Liver (tissue), 9 donors: Measurements from ENCODE around the gene SET. TPM values are rescaled to one million over a fixed set of nuclear protein-coding genes. Genes with fewer than 3 reads are reported as not detected.

ENCODE experiments used
- DNase-seq: peaks from one replicate; pipeline ENCODE4 v3.0.0-alpha.2; 2017; ENCODE audit warnings: low spot score
- H3K27ac ChIP-seq, 2 donors: one replicate each; pipeline ENCODE4 v1.7.0; 2013; ENCODE audit warnings: inconsistent platforms in 2 of 2, low read length in 2 of 2, control low read depth in 1 of 2, low read depth in 1 of 2, mild to moderate bottlenecking in 1 of 2
- H3K27me3 ChIP-seq, 4 donors: one replicate each; pipeline versions ENCODE4 v1.6.1 to v1.7.0; 2013; ENCODE audit warnings: low read length in 3 of 4, inconsistent platforms in 1 of 4, mild to moderate bottlenecking in 1 of 4, moderate library complexity in 1 of 4; ENCODE audit not compliant: control insufficient read depth in 4 of 4, insufficient read depth in 4 of 4
- H3K36me3 ChIP-seq, 4 donors: one replicate each; pipeline versions ENCODE4 v1.6.1 to v1.7.0; 2013; ENCODE audit warnings: low read length in 3 of 4, mild to moderate bottlenecking in 3 of 4, low read depth in 1 of 4, moderate library complexity in 1 of 4; ENCODE audit not compliant: control insufficient read depth in 4 of 4, insufficient read depth in 3 of 4
- H3K4me1 ChIP-seq, 4 donors: one replicate each; pipeline versions ENCODE4 v1.6.1 to v1.7.0; 2013; ENCODE audit warnings: low read length in 3 of 4, mild to moderate bottlenecking in 3 of 4, moderate library complexity in 1 of 4; ENCODE audit not compliant: control insufficient read depth in 4 of 4, insufficient read depth in 4 of 4
- H3K4me3 ChIP-seq, 3 donors: one replicate each; pipeline versions ENCODE4 v1.6.1 to v1.7.0; 2013; ENCODE audit warnings: low read length in 3 of 3, control low read depth in 1 of 3, low read depth in 1 of 3, mild to moderate bottlenecking in 1 of 3
- H3K9ac ChIP-seq, 2 donors: one replicate each; pipeline ENCODE4 v1.7.0; 2013; ENCODE audit warnings: low read length in 2 of 2, mild to moderate bottlenecking in 2 of 2, moderate library complexity in 2 of 2, control low read depth in 1 of 2, low read depth in 1 of 2
- H3K9me3 ChIP-seq, 4 donors: one replicate each; pipeline versions ENCODE4 v1.6.1 to v1.7.0; 2013; ENCODE audit warnings: low read length in 3 of 4; ENCODE audit not compliant: control insufficient read depth in 4 of 4
- EGR1 ChIP-seq, 2 donors: IDR thresholded peaks; 2 replicates each; pipeline ENCODE4 v1.6.1; 2016 to 2018; ENCODE audit warnings: antibody characterized with exemption in 2 of 2, low read depth in 2 of 2
- FOXA1 ChIP-seq: IDR thresholded peaks from 2 replicates; pipeline ENCODE4 v1.6.1; 2016; ENCODE audit warnings: antibody characterized with exemption
- GABPA ChIP-seq, 2 donors: IDR thresholded peaks in 1 of 2; conservative IDR thresholded peaks in 1 of 2; 2 replicates each; pipeline ENCODE4 v1.6.1; 2016; ENCODE audit warnings: antibody characterized with exemption in 2 of 2, mild to moderate bottlenecking in 1 of 2, moderate library complexity in 1 of 2
- HNF4A ChIP-seq, 2 donors: conservative IDR thresholded peaks; 2 replicates each; pipeline ENCODE4 v1.6.1; 2016; ENCODE audit warnings: antibody characterized with exemption in 2 of 2, mild to moderate bottlenecking in 2 of 2
- HNF4G ChIP-seq: IDR thresholded peaks from 2 replicates; pipeline ENCODE4 v1.6.1; 2016; ENCODE audit warnings: antibody characterized with exemption
- NR2F2 ChIP-seq: IDR thresholded peaks from 2 replicates; pipeline ENCODE4 v1.6.1; 2016; ENCODE audit warnings: antibody characterized with exemption
- RAD21 ChIP-seq, 2 donors: IDR thresholded peaks; 2 replicates each; pipeline ENCODE4 v1.6.1; 2016; ENCODE audit warnings: antibody characterized with exemption in 2 of 2, mild to moderate bottlenecking in 2 of 2
- RXRA ChIP-seq, 2 donors: IDR thresholded peaks; 2 replicates each; pipeline ENCODE4 v1.6.1; 2017 to 2018; ENCODE audit warnings: antibody characterized with exemption in 2 of 2, mild to moderate bottlenecking in 1 of 2
- SP1 ChIP-seq: IDR thresholded peaks from 2 replicates; pipeline ENCODE4 v1.6.1; 2018; ENCODE audit warnings: antibody characterized with exemption, mild to moderate bottlenecking
- TAF1 ChIP-seq: conservative IDR thresholded peaks from 2 replicates; pipeline ENCODE4 v1.6.1; 2016; ENCODE audit warnings: antibody characterized with exemption, mild to moderate bottlenecking
- YY1 ChIP-seq: IDR thresholded peaks from 2 replicates; pipeline ENCODE4 v1.6.1; 2016; ENCODE audit warnings: antibody characterized with exemption, mild to moderate bottlenecking
- WGBS: extraction: QIAGEN DNeasy Blood & Tissue Kit; methylation state at CpG from one replicate; pipeline ENCODE4 v1.1.7; 2013; 5-methylcytosine and 5-hydroxymethylcytosine counted together
- polyA plus RNA-seq, 2 donors: library from polyadenylated mRNA; stranded (reverse) in 1 of 2; unstranded in 1 of 2; fragments of 200-250 nt in 1 of 2; fragments of >200 nt in 1 of 2; fragmentation: Nextera tagmentation in 1 of 2; extraction: Ambion mirVana in 1 of 2; gene quantifications; one replicate each; pipeline versions ENCODE4 v1.2.1 to v1.2.3, GENCODE V29; 2013 to 2015
- total RNA-seq, 2 donors: library from RNA; depleted of rRNA; stranded (reverse); fragments of >200 nt; gene quantifications; one replicate each; pipeline ENCODE4 v1.2.3, GENCODE V29; 2014
- TF ChIP-seq, protein P1 (sequence below): IDR thresholded peaks from 2 replicates; pipeline ENCODE4 v1.6.1; 2016; ENCODE audit warnings: antibody characterized with exemption
- TF ChIP-seq, protein P2 (sequence below): IDR thresholded peaks from 2 replicates; pipeline ENCODE4 v1.6.1; 2016; ENCODE audit warnings: antibody characterized with exemption
- TF ChIP-seq, protein P3 (sequence below): IDR thresholded peaks from 2 replicates; pipeline ENCODE4 v1.6.1; 2016; ENCODE audit warnings: antibody characterized with exemption
- TF ChIP-seq, protein P4 (sequence below): fragments of 150-350 bp; IDR thresholded peaks from 2 replicates; pipeline ENCODE4 v1.5.1; 2017; ENCODE audit warnings: improper control_type of control experiment, low read depth, low read length; ENCODE audit not compliant: missing input control
- TF ChIP-seq, protein P5 (sequence below): IDR thresholded peaks from 2 replicates; pipeline ENCODE4 v1.6.1; 2016; ENCODE audit warnings: antibody characterized with exemption, mild to moderate bottlenecking
- donor health status: healthy.
- donor health status: healthy.
- donor health status: healthy.
- donor health status: healthy.
- donor health status: healthy.

The SET gene, protein sequence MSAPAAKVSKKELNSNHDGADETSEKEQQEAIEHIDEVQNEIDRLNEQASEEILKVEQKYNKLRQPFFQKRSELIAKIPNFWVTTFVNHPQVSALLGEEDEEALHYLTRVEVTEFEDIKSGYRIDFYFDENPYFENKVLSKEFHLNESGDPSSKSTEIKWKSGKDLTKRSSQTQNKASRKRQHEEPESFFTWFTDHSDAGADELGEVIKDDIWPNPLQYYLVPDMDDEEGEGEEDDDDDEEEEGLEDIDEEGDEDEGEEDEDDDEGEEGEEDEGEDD
- total RNA-seq (10 to 100 TPM; 79.9 to 95.6 TPM), polyA plus RNA-seq (10 to 100 TPM; 58.2 to 58.8 TPM)

GRCh38 chr9:128688501-128689292 is at the start of gene SET:
TSS of gene SET (plus strand) at chr9:128689222. CDS start at chr9:128689583, 361 bp downstream.
- peak; percentile 92 for DNase-seq
- WGBS: 2% methylated on average over 93 of the region's 93 CpGs
- Histone ChIP-seq H3K36me3 (peaks cover 4 to 23% (median 16%) of the 10 kb centered on the region in 4 donors), H3K9ac (peak within 1 kb of the TSS; percentile 61 to 92), H3K27me3 (no peaks in the 10 kb centered on the region), H3K27ac (peak within 1 kb of the TSS; percentile 92 to 98), H3K9me3 (no peaks in the 10 kb centered on the region), H3K4me3 (peak within 1 kb of the TSS; percentile 66 to 99 (median 90)), H3K4me1 (peaks cover 0 to 48% (median 23%) of the 10 kb centered on the region in 4 donors)
- TF ChIP-seq, protein P1, sequence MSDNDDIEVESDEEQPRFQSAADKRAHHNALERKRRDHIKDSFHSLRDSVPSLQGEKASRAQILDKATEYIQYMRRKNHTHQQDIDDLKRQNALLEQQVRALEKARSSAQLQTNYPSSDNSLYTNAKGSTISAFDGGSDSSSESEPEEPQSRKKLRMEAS: no peak
- TF ChIP-seq RAD21 (IDR thresholded peaks at IDR 0.05): no peak
- TF ChIP-seq, protein P2, sequence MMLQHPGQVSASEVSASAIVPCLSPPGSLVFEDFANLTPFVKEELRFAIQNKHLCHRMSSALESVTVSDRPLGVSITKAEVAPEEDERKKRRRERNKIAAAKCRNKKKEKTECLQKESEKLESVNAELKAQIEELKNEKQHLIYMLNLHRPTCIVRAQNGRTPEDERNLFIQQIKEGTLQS: no peak
- TF ChIP-seq SP1: peak; percentile 65
- TF ChIP-seq, protein P3, sequence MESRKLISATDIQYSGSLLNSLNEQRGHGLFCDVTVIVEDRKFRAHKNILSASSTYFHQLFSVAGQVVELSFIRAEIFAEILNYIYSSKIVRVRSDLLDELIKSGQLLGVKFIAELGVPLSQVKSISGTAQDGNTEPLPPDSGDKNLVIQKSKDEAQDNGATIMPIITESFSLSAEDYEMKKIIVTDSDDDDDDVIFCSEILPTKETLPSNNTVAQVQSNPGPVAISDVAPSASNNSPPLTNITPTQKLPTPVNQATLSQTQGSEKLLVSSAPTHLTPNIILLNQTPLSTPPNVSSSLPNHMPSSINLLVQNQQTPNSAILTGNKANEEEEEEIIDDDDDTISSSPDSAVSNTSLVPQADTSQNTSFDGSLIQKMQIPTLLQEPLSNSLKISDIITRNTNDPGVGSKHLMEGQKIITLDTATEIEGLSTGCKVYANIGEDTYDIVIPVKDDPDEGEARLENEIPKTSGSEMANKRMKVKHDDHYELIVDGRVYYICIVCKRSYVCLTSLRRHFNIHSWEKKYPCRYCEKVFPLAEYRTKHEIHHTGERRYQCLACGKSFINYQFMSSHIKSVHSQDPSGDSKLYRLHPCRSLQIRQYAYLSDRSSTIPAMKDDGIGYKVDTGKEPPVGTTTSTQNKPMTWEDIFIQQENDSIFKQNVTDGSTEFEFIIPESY: no peak
- TF ChIP-seq YY1: peak; percentile 64
- no peak for TF ChIP-seq HNF4G
- TF ChIP-seq GABPA (IDR thresholded peaks at IDR 0.05 in 1 of 2, conservative IDR thresholded peaks at IDR 0.05 in 1 of 2): no peak
- TF ChIP-seq, protein P4, sequence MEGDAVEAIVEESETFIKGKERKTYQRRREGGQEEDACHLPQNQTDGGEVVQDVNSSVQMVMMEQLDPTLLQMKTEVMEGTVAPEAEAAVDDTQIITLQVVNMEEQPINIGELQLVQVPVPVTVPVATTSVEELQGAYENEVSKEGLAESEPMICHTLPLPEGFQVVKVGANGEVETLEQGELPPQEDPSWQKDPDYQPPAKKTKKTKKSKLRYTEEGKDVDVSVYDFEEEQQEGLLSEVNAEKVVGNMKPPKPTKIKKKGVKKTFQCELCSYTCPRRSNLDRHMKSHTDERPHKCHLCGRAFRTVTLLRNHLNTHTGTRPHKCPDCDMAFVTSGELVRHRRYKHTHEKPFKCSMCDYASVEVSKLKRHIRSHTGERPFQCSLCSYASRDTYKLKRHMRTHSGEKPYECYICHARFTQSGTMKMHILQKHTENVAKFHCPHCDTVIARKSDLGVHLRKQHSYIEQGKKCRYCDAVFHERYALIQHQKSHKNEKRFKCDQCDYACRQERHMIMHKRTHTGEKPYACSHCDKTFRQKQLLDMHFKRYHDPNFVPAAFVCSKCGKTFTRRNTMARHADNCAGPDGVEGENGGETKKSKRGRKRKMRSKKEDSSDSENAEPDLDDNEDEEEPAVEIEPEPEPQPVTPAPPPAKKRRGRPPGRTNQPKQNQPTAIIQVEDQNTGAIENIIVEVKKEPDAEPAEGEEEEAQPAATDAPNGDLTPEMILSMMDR: no peak
- peak; percentile 22 to 61 for TF ChIP-seq RXRA (IDR thresholded peaks at IDR 0.05)
- peak; percentile 43 to 49 for TF ChIP-seq HNF4A (conservative IDR thresholded peaks at IDR 0.05)
- TF ChIP-seq TAF1: no peak

DNA sequence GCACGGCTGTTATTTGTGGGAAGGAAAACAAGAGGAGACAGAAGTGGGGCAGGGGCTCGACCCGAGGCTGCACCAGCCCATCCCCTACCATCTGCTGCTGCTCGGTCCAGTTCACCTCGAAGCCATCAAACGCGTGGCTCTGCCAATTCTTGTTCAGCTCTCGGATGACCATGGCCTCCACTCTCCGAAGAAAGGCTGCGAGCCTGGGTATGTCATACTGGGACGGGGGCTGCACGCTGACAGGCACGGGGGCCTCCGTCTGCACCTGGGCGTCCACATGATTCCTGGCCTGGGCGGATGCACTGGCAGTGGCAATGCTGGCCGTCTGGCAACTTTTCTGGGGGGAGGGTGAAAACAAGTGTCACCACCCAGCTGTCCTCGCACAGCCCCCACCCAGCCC is 48.4 kb upstream of the SET start:
- no peak overlapping the region for H3K27ac ChIP-seq
- H3K9ac ChIP-seq: no peak overlapping the region
- peaks cover 0 to 11% (median 5%) of the 10 kb centered on the region in 4 donors for H3K4me1 ChIP-seq
- DNase-seq: no peak
- no peak for TF ChIP-seq NR2F2
- TF ChIP-seq RXRA (IDR thresholded peaks at IDR 0.05): no peak
- TF ChIP-seq FOXA1: no peak
- no peak for TF ChIP-seq HNF4A (conservative IDR thresholded peaks at IDR 0.05)
- no peak for TF ChIP-seq HNF4G
- TF ChIP-seq, protein P5, sequence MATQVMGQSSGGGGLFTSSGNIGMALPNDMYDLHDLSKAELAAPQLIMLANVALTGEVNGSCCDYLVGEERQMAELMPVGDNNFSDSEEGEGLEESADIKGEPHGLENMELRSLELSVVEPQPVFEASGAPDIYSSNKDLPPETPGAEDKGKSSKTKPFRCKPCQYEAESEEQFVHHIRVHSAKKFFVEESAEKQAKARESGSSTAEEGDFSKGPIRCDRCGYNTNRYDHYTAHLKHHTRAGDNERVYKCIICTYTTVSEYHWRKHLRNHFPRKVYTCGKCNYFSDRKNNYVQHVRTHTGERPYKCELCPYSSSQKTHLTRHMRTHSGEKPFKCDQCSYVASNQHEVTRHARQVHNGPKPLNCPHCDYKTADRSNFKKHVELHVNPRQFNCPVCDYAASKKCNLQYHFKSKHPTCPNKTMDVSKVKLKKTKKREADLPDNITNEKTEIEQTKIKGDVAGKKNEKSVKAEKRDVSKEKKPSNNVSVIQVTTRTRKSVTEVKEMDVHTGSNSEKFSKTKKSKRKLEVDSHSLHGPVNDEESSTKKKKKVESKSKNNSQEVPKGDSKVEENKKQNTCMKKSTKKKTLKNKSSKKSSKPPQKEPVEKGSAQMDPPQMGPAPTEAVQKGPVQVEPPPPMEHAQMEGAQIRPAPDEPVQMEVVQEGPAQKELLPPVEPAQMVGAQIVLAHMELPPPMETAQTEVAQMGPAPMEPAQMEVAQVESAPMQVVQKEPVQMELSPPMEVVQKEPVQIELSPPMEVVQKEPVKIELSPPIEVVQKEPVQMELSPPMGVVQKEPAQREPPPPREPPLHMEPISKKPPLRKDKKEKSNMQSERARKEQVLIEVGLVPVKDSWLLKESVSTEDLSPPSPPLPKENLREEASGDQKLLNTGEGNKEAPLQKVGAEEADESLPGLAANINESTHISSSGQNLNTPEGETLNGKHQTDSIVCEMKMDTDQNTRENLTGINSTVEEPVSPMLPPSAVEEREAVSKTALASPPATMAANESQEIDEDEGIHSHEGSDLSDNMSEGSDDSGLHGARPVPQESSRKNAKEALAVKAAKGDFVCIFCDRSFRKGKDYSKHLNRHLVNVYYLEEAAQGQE: no peak
- TF ChIP-seq, protein P1: no peak
- no peak for TF ChIP-seq GABPA (IDR thresholded peaks at IDR 0.05 in 1 of 2, conservative IDR thresholded peaks at IDR 0.05 in 1 of 2)
- no peak for TF ChIP-seq EGR1 (IDR thresholded peaks at IDR 0.05; ENCODE audit: low read depth in 2 of 2)
- no peak for TF ChIP-seq RAD21 (IDR thresholded peaks at IDR 0.05)
- TF ChIP-seq, protein P3: no peak
- no peak for TF ChIP-seq YY1
- no peak for TF ChIP-seq SP1
- no peak overlapping the region for H3K4me3 ChIP-seq
- 97% methylated on average over 18 of the region's 18 CpGs for WGBS
- H3K36me3 ChIP-seq: no peaks in the 10 kb centered on the region
- H3K9me3 ChIP-seq: no peaks in the 10 kb centered on the region
- no peaks in the 10 kb centered on the region for H3K27me3 ChIP-seq
